Hepatocyte (in vitro differentiated cells): ENCODE data around the gene GABRQ. TPM values are rescaled to one million over a fixed set of nuclear protein-coding genes. Genes with fewer than 3 reads are reported as not detected.

Source experiments
- DNase-seq: peaks from one replicate; pipeline ENCODE4 v3.0.0-alpha.2; 2016; ENCODE audit warnings: low spot score
- H2AFZ ChIP-seq: fragments of 200-600 bp; sonication (generic); 2 replicates; pipeline ENCODE4 v1.6.0; 2016; ENCODE audit warnings: antibody characterized with exemption, mild to moderate bottlenecking
- H3K27ac ChIP-seq: fragments of 200-600 bp; sonication (generic); 2 replicates; pipeline ENCODE4 v1.5.1; 2016; ENCODE audit warnings: mild to moderate bottlenecking
- H3K27me3 ChIP-seq: fragments of 200-600 bp; sonication (generic); 2 replicates; pipeline ENCODE4 v1.6.1; 2016
- H3K36me3 ChIP-seq: fragments of 200-600 bp; sonication (generic); replicated peaks from 2 replicates; pipeline ENCODE4 v1.5.1; 2016; ENCODE audit warnings: low read depth; ENCODE audit not compliant: insufficient read depth
- H3K4me1 ChIP-seq: fragments of 200-600 bp; sonication (generic); 2 replicates; pipeline ENCODE4 v1.5.1; 2016; ENCODE audit warnings: mild to moderate bottlenecking, moderate library complexity; ENCODE audit not compliant: insufficient read depth
- H3K4me2 ChIP-seq: fragments of 200-600 bp; sonication (generic); 2 replicates; pipeline ENCODE4 v1.6.0; 2016
- H3K4me3 ChIP-seq: fragments of 200-600 bp; sonication (generic); 2 replicates; pipeline ENCODE4 v1.5.1; 2016; ENCODE audit warnings: mild to moderate bottlenecking
- H3K79me2 ChIP-seq: fragments of 200-600 bp; sonication (generic); 2 replicates; pipeline ENCODE4 v1.6.0; 2017; ENCODE audit warnings: mild to moderate bottlenecking
- H3K9me2 ChIP-seq: fragments of 200-600 bp; sonication (generic); replicated peaks from 2 replicates; pipeline ENCODE4 v1.6.0; 2017; ENCODE audit warnings: mild to moderate bottlenecking; ENCODE audit not compliant: insufficient read depth
- H3K9me3 ChIP-seq: fragments of 200-600 bp; sonication (generic); 2 replicates; pipeline ENCODE4 v1.5.1; 2016; ENCODE audit warnings: low read depth, mild to moderate bottlenecking
- H4K20me1 ChIP-seq: fragments of 200-600 bp; sonication (generic); 2 replicates; pipeline ENCODE4 v1.6.0; 2016; ENCODE audit warnings: mild to moderate bottlenecking; ENCODE audit not compliant: insufficient read depth, poor library complexity, severe bottlenecking
- CTCF ChIP-seq: fragments of 200-600 bp; sonication (generic); IDR thresholded peaks from 2 replicates; pipeline ENCODE4 v1.5.1; 2016; ENCODE audit warnings: antibody characterized with exemption, mild to moderate bottlenecking; ENCODE audit not compliant: poor library complexity
- EZH2 ChIP-seq: fragments of 200-600 bp; sonication (generic); IDR thresholded peaks from 2 replicates; pipeline ENCODE4 v1.6.1; 2016; ENCODE audit warnings: antibody characterized with exemption, mild to moderate bottlenecking, borderline replicate concordance
- EZH2phosphoT487 ChIP-seq: fragments of 200-600 bp; sonication (generic); IDR thresholded peaks from one replicate; pipeline ENCODE4 v1.6.1; 2018; ENCODE audit warnings: antibody characterized with exemption, mild to moderate bottlenecking, low read depth, moderate library complexity; ENCODE audit not compliant: unreplicated experiment, severe bottlenecking
- WGBS: methylation state at CpG from one replicate; pipeline ENCODE4 v1.1.6; 2016; ENCODE audit warnings: low lambda C conversion rate; ENCODE audit errors: missing lambda C conversion rate; 5-methylcytosine and 5-hydroxymethylcytosine counted together
- polyA plus RNA-seq: library from polyadenylated mRNA; unstranded; fragments of >200 nt; fragmentation: Nextera tagmentation; extraction: Ambion mirVana; gene quantifications from 2 replicates; pipeline ENCODE4 v1.2.1, GENCODE V29; 2016
- total RNA-seq: library from RNA; depleted of rRNA; stranded (reverse); fragments of >200 nt; gene quantifications from 2 replicates; pipeline ENCODE4 v1.2.3, GENCODE V29; 2014

GABRQ gene
- total and polyA plus RNA-seq, 2 experiments from 2014 or later, result 0.60 TPM; not detected in 1

DNA sequence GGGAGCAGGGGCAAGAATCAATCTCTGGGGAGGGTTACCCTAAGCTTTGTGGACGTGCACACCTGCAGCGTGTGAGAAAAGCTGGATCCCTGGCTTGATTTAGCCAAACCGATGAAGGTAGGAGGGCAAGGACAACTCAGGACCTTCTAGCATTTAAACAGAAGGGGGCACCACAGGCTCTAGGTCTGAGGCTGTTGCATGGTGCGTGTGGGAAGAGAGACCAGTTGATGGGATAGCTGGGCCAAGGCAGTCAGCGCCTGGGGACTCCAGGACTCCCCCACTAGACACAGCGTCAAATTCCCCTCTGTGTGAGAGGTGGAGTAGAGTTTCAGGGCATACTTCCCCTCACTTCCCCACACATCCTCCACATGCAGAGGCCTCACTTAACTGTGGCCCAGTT, 4.3 kb downstream of the GABRQ start:
- peak; percentile 15 for TF ChIP-seq CTCF
- TF ChIP-seq EZH2, result no peak
- DNase-seq, result peak; percentile 13
- no peaks in the 10 kb centered on the region for H3K9me3 ChIP-seq
- no peaks in the 10 kb centered on the region for H3K36me3 ChIP-seq
- no peak overlapping the region for H3K4me2 ChIP-seq
- H3K4me3 ChIP-seq, result no peak overlapping the region
- no peaks in the 10 kb centered on the region for H4K20me1 ChIP-seq
- no peaks in the 10 kb centered on the region for H3K9me2 ChIP-seq
- H3K4me1 ChIP-seq, result no peaks in the 10 kb centered on the region
- H2AFZ ChIP-seq, result no peak overlapping the region
- H3K79me2 ChIP-seq, result no peaks in the 10 kb centered on the region
- WGBS, result 69% methylated on average over 6 of the region's 6 CpGs
- peaks cover 12% of the 10 kb centered on the region for H3K27me3 ChIP-seq
- H3K27ac ChIP-seq, result no peak overlapping the region

DNA sequence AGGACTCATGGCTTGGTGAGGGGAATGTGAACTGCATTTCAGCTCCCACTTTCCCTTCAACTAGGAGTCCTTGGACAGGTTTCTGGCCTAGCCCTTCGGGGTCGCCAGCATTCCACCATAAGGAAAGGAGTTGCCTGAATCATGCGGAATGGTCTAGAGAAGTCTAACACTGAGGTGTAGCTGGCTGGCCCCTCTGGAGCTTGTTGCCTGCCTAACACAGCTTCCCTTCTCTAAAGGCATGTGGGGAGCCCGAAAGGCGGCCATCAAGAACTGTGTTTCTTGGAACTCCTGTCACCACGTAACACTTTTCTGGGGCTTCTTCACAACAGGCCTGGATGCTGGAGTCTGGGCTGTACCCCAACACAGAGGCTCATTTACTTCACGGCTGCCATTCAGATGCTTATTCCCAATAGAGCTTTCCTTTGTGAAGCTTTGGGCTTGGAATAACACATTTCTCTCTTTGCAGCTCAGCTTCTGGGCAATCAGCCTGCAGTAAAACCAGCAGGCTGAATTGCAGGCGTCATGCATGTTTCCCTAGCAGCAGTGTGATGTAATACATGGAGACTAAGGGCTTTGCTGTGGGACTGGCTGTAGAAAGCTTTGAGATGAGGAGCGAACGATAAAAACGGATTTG, 5.4 kb downstream of the GABRQ start:
- 72% methylated on average over 11 of the region's 11 CpGs for WGBS
- peaks cover 7% of the 10 kb centered on the region for H3K27me3 ChIP-seq
- H2AFZ ChIP-seq, result no peak overlapping the region
- no peaks in the 10 kb centered on the region for H3K4me1 ChIP-seq
- no peaks in the 10 kb centered on the region for H4K20me1 ChIP-seq
- no peak overlapping the region for H3K4me3 ChIP-seq
- no peak overlapping the region for H3K27ac ChIP-seq
- no peak overlapping the region for H3K4me2 ChIP-seq
- H3K36me3 ChIP-seq, result no peaks in the 10 kb centered on the region
- H3K9me3 ChIP-seq, result no peaks in the 10 kb centered on the region
- TF ChIP-seq EZH2phosphoT487, result no peak
- TF ChIP-seq EZH2, result no peak
- TF ChIP-seq CTCF, result no peak
- DNase-seq, result no peak
- H3K9me2 ChIP-seq, result no peaks in the 10 kb centered on the region
- no peaks in the 10 kb centered on the region for H3K79me2 ChIP-seq

- H3K27ac ChIP-seq, result no peak overlapping the region
- no peaks in the 10 kb centered on the region for H4K20me1 ChIP-seq
- H3K9me2 ChIP-seq, result no peaks in the 10 kb centered on the region
- DNase-seq, result no peak
- WGBS, result 78% methylated on average over 12 of the region's 12 CpGs
- H3K36me3 ChIP-seq, result no peaks in the 10 kb centered on the region
- H3K4me3 ChIP-seq, result no peak overlapping the region
- no peaks in the 10 kb centered on the region for H3K79me2 ChIP-seq
- no peaks in the 10 kb centered on the region for H3K4me1 ChIP-seq
- H3K27me3 ChIP-seq, result no peaks in the 10 kb centered on the region
- H2AFZ ChIP-seq, result no peak overlapping the region
- no peak for TF ChIP-seq EZH2
- no peak for TF ChIP-seq EZH2phosphoT487
- no peak for TF ChIP-seq CTCF
- H3K9me3 ChIP-seq, result no peaks in the 10 kb centered on the region
- no peak overlapping the region for H3K4me2 ChIP-seq
Measured at GRCh38 chrX:152646961-152647360, 9.3 kb downstream of the GABRQ start.

GRCh38 chrX:152647978-152648377, 10.3 kb downstream of the GABRQ start:
- 93% methylated on average over 5 of the region's 5 CpGs for WGBS
- H3K9me2 ChIP-seq, result no peaks in the 10 kb centered on the region
- no peaks in the 10 kb centered on the region for H3K4me1 ChIP-seq
- no peaks in the 10 kb centered on the region for H3K36me3 ChIP-seq
- no peaks in the 10 kb centered on the region for H3K79me2 ChIP-seq
- H3K4me3 ChIP-seq, result no peak overlapping the region
- TF ChIP-seq EZH2 (no peak), EZH2phosphoT487 (no peak), CTCF (no peak)
- H2AFZ ChIP-seq, result no peak overlapping the region
- no peak overlapping the region for H3K4me2 ChIP-seq
- H3K27me3 ChIP-seq, result no peaks in the 10 kb centered on the region
- DNase-seq, result no peak
- no peaks in the 10 kb centered on the region for H3K9me3 ChIP-seq
- no peak overlapping the region for H3K27ac ChIP-seq
- H4K20me1 ChIP-seq, result no peaks in the 10 kb centered on the region
